ENCODE data around the gene TMEM169. TPM values are rescaled to one million over a fixed set of nuclear protein-coding genes. Genes with fewer than 3 reads are reported as not detected.

The TMEM169 gene
- total RNA-seq, 1 donor from 2014 or later = 3.2 TPM

DNA sequence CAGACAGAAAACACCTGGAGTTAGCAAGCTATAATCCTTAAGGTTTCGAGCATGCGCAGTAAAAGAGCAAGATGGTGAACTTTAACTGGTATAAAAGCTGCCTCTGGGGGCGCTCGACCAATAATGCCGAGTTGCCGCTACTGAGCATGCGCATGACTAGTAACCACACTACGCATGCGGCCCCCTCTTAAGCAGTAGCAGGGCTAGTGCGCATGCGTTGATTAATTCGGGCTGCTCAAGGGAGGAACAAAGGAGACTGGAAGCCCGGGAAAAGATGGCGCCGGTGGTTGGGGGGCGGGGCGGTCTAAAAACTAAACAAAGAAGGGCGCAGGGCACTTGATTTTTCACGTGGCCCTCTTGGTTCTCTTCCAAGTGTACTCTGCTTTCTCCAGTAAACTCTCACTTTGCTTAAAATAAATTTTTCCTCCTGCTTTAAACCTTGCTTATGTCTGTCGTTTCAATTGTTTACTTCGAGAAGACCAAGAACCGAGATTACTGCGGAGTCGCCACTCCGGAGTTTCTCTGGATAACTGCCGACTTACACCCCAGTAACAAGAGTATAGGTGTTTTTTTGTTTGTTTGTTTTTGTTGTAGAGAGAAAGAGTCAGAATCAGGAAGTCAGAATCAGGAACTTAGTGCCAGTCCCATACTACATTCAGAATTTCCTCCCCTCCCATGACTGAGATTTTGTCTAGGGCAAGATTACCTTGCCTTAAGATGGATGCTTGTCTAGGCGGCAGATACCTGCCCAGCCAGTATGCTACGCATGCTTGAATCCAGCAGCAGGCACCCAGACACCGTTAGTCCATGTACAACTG, 33.2 kb downstream of the TMEM169 start:
- peaks cover 7% of the 10 kb centered on the region for H3K27me3 Mint-ChIP-seq (ENCODE audit: unreplicated experiment)
- peak overlapping the region; percentile 86 for H3K4me3 Mint-ChIP-seq (ENCODE audit: unreplicated experiment)
- DNase-seq (ENCODE audit: low spot score) = peak; percentile 97
- H3K27ac Mint-ChIP-seq (ENCODE audit: unreplicated experiment) = peak overlapping the region; percentile 99
- TF ChIP-seq, protein P1, sequence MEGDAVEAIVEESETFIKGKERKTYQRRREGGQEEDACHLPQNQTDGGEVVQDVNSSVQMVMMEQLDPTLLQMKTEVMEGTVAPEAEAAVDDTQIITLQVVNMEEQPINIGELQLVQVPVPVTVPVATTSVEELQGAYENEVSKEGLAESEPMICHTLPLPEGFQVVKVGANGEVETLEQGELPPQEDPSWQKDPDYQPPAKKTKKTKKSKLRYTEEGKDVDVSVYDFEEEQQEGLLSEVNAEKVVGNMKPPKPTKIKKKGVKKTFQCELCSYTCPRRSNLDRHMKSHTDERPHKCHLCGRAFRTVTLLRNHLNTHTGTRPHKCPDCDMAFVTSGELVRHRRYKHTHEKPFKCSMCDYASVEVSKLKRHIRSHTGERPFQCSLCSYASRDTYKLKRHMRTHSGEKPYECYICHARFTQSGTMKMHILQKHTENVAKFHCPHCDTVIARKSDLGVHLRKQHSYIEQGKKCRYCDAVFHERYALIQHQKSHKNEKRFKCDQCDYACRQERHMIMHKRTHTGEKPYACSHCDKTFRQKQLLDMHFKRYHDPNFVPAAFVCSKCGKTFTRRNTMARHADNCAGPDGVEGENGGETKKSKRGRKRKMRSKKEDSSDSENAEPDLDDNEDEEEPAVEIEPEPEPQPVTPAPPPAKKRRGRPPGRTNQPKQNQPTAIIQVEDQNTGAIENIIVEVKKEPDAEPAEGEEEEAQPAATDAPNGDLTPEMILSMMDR (IDR thresholded peaks at IDR 0.05; ENCODE audit: unreplicated experiment) = peak; percentile 93
- H3K9me3 Mint-ChIP-seq (ENCODE audit: unreplicated experiment) = no peaks in the 10 kb centered on the region
- peaks cover 37% of the 10 kb centered on the region for H3K4me1 Mint-ChIP-seq (ENCODE audit: unreplicated experiment)
- peaks cover 68% of the 10 kb centered on the region for H3K36me3 Mint-ChIP-seq (ENCODE audit: low read depth, unreplicated experiment)

DNA sequence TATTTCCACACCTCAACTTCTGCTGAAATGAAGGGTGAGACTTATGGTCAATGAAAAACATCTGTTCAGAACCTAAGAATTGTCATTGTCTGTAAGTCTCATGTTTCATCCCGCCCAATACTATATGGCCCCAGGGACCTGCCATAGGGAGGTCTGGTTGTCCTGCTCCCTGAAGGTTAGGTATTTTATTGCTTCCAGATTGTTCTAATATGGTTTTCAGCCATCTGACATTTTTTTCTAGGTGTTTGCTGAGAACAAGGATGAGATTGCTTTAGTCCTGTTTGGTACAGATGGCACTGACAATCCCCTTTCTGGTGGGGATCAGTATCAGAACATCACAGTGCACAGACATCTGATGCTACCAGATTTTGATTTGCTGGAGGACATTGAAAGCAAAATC, 34.7 kb downstream of the TMEM169 start:
- peaks cover 25% of the 10 kb centered on the region for H3K4me1 Mint-ChIP-seq (ENCODE audit: unreplicated experiment)
- TF ChIP-seq, protein P1 (IDR thresholded peaks at IDR 0.05; ENCODE audit: unreplicated experiment) = no peak
- H3K9me3 Mint-ChIP-seq (ENCODE audit: unreplicated experiment) = no peaks in the 10 kb centered on the region
- DNase-seq (ENCODE audit: low spot score) = no peak
- H3K36me3 Mint-ChIP-seq (ENCODE audit: low read depth, unreplicated experiment) = peaks cover 64% of the 10 kb centered on the region
- peaks cover 8% of the 10 kb centered on the region for H3K27me3 Mint-ChIP-seq (ENCODE audit: unreplicated experiment)
- peak overlapping the region; percentile 20 for H3K27ac Mint-ChIP-seq (ENCODE audit: unreplicated experiment)
- H3K4me3 Mint-ChIP-seq (ENCODE audit: unreplicated experiment) = no peak overlapping the region

DNA sequence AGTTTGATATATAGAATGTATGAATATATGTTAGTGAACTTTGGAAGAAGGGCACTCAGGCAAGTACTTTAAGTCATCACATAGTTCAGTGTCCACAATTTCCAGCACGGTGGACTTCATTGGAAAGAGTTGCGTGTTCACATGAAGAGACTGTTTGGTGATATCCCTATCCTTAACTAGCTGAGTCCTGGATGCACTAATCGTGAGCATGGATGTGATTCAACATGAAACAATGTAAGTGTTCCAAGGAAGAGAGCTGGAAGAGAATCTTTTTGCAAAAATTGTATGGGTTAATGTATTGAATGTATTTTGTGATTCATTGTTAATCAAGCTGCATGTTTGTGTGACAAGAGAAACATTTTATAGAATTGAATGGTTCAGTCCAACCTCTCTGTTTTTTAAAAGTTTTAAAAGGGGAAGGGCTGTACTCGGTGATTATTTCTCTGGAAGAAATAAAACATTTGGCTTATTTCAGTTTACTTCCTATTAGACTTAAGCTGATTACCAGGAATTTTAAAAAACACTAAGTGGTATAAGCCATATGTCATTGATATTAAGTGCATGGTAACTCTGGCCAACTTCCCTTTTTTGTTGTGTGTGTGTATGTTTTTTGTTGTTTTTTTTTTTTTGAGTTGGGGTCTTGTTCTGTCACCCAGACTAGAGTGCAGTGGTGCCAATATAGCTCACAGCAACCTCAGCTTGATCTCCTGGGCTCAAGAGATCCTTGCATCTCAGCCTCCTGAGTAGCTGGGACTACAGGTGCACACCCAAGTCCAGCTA, 36.0 kb downstream of the TMEM169 start:
- Mint-ChIP-seq H3K27me3 (ENCODE audit: unreplicated experiment) (peaks cover 6% of the 10 kb centered on the region), H3K36me3 (ENCODE audit: low read depth, unreplicated experiment) (peaks cover 65% of the 10 kb centered on the region), H3K9me3 (ENCODE audit: unreplicated experiment) (no peaks in the 10 kb centered on the region), H3K27ac (ENCODE audit: unreplicated experiment) (peak overlapping the region; percentile 12), H3K4me1 (ENCODE audit: unreplicated experiment) (peaks cover 18% of the 10 kb centered on the region), H3K4me3 (ENCODE audit: unreplicated experiment) (no peak overlapping the region)
- no peak for DNase-seq (ENCODE audit: low spot score)
- TF ChIP-seq, protein P1 (IDR thresholded peaks at IDR 0.05; ENCODE audit: unreplicated experiment) = no peak

DNA sequence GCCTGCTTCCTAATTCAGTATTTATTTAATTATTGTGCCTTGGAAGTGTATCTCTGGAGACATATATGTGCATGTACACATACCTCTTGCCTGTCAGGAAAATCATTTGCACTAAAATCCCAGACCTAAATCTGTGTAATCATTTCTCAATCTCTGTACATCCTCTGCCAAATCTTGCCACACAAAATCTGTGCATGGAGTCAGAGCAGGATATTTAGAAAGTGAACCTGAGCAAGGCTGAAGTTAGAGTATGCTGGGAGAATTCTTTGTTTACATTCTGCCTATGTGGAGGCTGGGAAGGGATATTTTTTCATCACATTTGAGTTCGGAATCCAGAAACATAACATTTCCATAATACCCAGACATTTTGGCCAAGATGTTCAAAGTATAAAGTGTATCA, 36.8 kb downstream of the TMEM169 start:
- TF ChIP-seq, protein P1 (IDR thresholded peaks at IDR 0.05; ENCODE audit: unreplicated experiment) = no peak
- peaks cover 18% of the 10 kb centered on the region for H3K4me1 Mint-ChIP-seq (ENCODE audit: unreplicated experiment)
- no peak overlapping the region for H3K4me3 Mint-ChIP-seq (ENCODE audit: unreplicated experiment)
- H3K36me3 Mint-ChIP-seq (ENCODE audit: low read depth, unreplicated experiment) = peaks cover 60% of the 10 kb centered on the region
- no peak overlapping the region for H3K27ac Mint-ChIP-seq (ENCODE audit: unreplicated experiment)
- no peak for DNase-seq (ENCODE audit: low spot score)
- no peaks in the 10 kb centered on the region for H3K9me3 Mint-ChIP-seq (ENCODE audit: unreplicated experiment)
- H3K27me3 Mint-ChIP-seq (ENCODE audit: unreplicated experiment) = peaks cover 6% of the 10 kb centered on the region

All from endothelial cell (in vitro differentiated cells).